HepG2 (cell line): ENCODE measurements around the gene FOLR2. TPM values are rescaled to one million over a fixed set of nuclear protein-coding genes. Genes with fewer than 3 reads are reported as not detected.

Source experiments
- ATAC-seq: fragments of 200-7000 bp; cut with Tn5 transposase; 3 replicates; pipeline ENCODE4 v1.9.1; 2020; ENCODE audit warnings: mild to moderate bottlenecking, moderate library complexity
- BruUV-seq: library from RNA; stranded (reverse); fragments of 400-500 nt; replicated peaks from 2 replicates; lab custom pipeline; 2021; lab: Mats Ljungman, UMichigan
- CTCF ChIA-PET: fragments of 300-600 bp; formaldehyde crosslinking; extraction: SDS; loops from one replicate; lab custom pipeline; 2021; ENCODE audit warnings: low total read pairs, inconsistent platforms, low intra/inter-chr PET ratio; lab: Yijun Ruan, JAX
- POLR2A ChIA-PET: fragments of 350-600 bp; sonication (Branson Sonifier 250); formaldehyde crosslinking; loops from one replicate; lab custom pipeline; 2020; ENCODE audit warnings: antibody characterized with exemption, inconsistent platforms; lab: Yijun Ruan, JAX
- DNase-seq: peaks from one replicate; pipeline ENCODE4 v3.0.0-alpha.2; 2015; ENCODE audit warnings: low spot score
- FAIRE-seq: peaks from 3 replicates; lab custom pipeline; 2011; peaks lifted over from hg19 to GRCh38; lab: Jason Lieb, UNC
- H2AFZ ChIP-seq: one replicate; pipeline ENCODE4 v1.6.1; 2011; ENCODE audit warnings: low read length, inconsistent platforms
- H3K27ac ChIP-seq: fragments of 300-600 bp; 3 replicates; pipeline ENCODE4 v1.8.0; 2011; ENCODE audit warnings: mixed run types, mild to moderate bottlenecking, mixed read lengths, low read length, inconsistent platforms; ENCODE audit not compliant: insufficient read depth; ENCODE audit errors: extremely low read length
- H3K27me3 ChIP-seq, 2 experiments: fragments of 200-600 bp in 1 of 2; 2 replicates in 1 of 2; 3 replicates in 1 of 2; pipeline versions ENCODE4 v1.6.0 to v1.8.0; 2011; ENCODE audit warnings: low read length in 2 of 2, mild to moderate bottlenecking in 2 of 2, moderate library complexity in 2 of 2, inconsistent platforms in 1 of 2; ENCODE audit not compliant: insufficient read depth in 2 of 2, control insufficient read depth in 1 of 2
- H3K36me3 ChIP-seq, 2 experiments: fragments of 200-600 bp in 1 of 2; replicated peaks in 1 of 2; 2 replicates in 1 of 2; 3 replicates in 1 of 2; pipeline versions ENCODE4 v1.5.1 to v1.8.0; 2011; ENCODE audit warnings: low read length in 2 of 2, inconsistent platforms in 1 of 2; ENCODE audit not compliant: insufficient read depth in 2 of 2, control insufficient read depth in 1 of 2
- H3K4me1 ChIP-seq: 2 replicates; pipeline ENCODE4 v1.5.1; 2012; ENCODE audit warnings: low read length, inconsistent platforms; ENCODE audit not compliant: insufficient read depth
- H3K4me2 ChIP-seq: 2 replicates; pipeline ENCODE4 v1.6.0; 2011; ENCODE audit warnings: low read depth, low read length, inconsistent platforms
- H3K4me3 ChIP-seq, 3 experiments: fragments of 200-600 bp in 1 of 3; sonication (generic), shearing (Covaris generic) in 1 of 3; replicated peaks in 1 of 3; 2 replicates each; pipeline ENCODE4 v1.5.1; 2011 to 2016; ENCODE audit warnings: low read length in 3 of 3, inconsistent platforms in 2 of 3, low read depth in 2 of 3, mild to moderate bottlenecking in 2 of 3, control low read depth in 1 of 3, mixed read lengths in 1 of 3; ENCODE audit not compliant: insufficient read depth in 1 of 3
- H3K79me2 ChIP-seq: one replicate; pipeline ENCODE4 v1.6.1; 2011; ENCODE audit warnings: low read length, inconsistent platforms; ENCODE audit not compliant: insufficient read depth
- H3K9ac ChIP-seq: 2 replicates; pipeline ENCODE4 v1.6.0; 2011; ENCODE audit warnings: mild to moderate bottlenecking, low read depth, low read length, inconsistent platforms; ENCODE audit not compliant: insufficient read depth
- H3K9me3 ChIP-seq: 2 replicates; pipeline ENCODE4 v1.5.1; 2012; ENCODE audit warnings: mild to moderate bottlenecking, low read length
- H4K20me1 ChIP-seq: 2 replicates; pipeline ENCODE4 v1.6.0; 2011; ENCODE audit warnings: inconsistent platforms, mild to moderate bottlenecking, low read length, moderate library complexity; ENCODE audit not compliant: insufficient read depth
- CCAR2 ChIP-seq: fragments of 200-400 bp; formaldehyde crosslinking; optimal IDR thresholded peaks from 2 replicates; pipeline ENCODE3; 2018; ENCODE audit warnings: low read depth, mild to moderate bottlenecking, low read length, moderate library complexity
- CENPBD1 ChIP-seq: sonication (generic); formaldehyde crosslinking; IDR thresholded peaks from 2 replicates; pipeline ENCODE4 v1.8.0; 2022; ENCODE audit warnings: missing genetic modification reagents, low read depth, mild to moderate bottlenecking, borderline replicate concordance
- GFI1 ChIP-seq: sonication (generic); formaldehyde crosslinking; IDR thresholded peaks from 2 replicates; pipeline ENCODE4 v1.5.0; 2020; ENCODE audit warnings: missing genetic modification reagents, mild to moderate bottlenecking, borderline replicate concordance
- IRF9 ChIP-seq: sonication (generic); formaldehyde crosslinking; IDR thresholded peaks from 2 replicates; pipeline ENCODE4 v1.8.0; 2022; ENCODE audit warnings: missing genetic modification reagents, mild to moderate bottlenecking, borderline replicate concordance
- TEAD2 ChIP-seq: sonication (generic); formaldehyde crosslinking; IDR thresholded peaks from 2 replicates; pipeline ENCODE4 v1.9.0; 2021; ENCODE audit warnings: missing genetic modification reagents
- U2AF1 ChIP-seq: fragments of 200-400 bp; formaldehyde crosslinking; optimal IDR thresholded peaks from 2 replicates; pipeline ENCODE3; 2017; ENCODE audit warnings: mild to moderate bottlenecking, low read depth, low read length
- YEATS2 ChIP-seq: sonication (generic); formaldehyde crosslinking; IDR thresholded peaks from 2 replicates; pipeline ENCODE4 v1.4.0; 2020; ENCODE audit warnings: missing genetic modification reagents, borderline replicate concordance
- ZNF354B ChIP-seq: sonication (generic); formaldehyde crosslinking; IDR thresholded peaks from 2 replicates; pipeline ENCODE4 v1.8.0; 2022; ENCODE audit warnings: mild to moderate bottlenecking, missing genetic modification reagents
- ZNF460 ChIP-seq: sonication (generic); formaldehyde crosslinking; IDR thresholded peaks from 2 replicates; pipeline ENCODE4 v1.5.1; 2020; ENCODE audit warnings: missing genetic modification reagents, mild to moderate bottlenecking, borderline replicate concordance
- ZNF503 ChIP-seq: sonication (generic); formaldehyde crosslinking; IDR thresholded peaks from 2 replicates; pipeline ENCODE4 v1.4.0; 2020; ENCODE audit warnings: missing genetic modification reagents
- ZNF558 ChIP-seq: sonication (generic); formaldehyde crosslinking; IDR thresholded peaks from 2 replicates; pipeline ENCODE4 v1.9.0; 2022; ENCODE audit warnings: mild to moderate bottlenecking, missing genetic modification reagents, borderline replicate concordance
- ZSCAN9 ChIP-seq: IDR thresholded peaks from 2 replicates; pipeline ENCODE4 v1.6.1; 2016; ENCODE audit warnings: borderline replicate concordance
- ZUFSP ChIP-seq: sonication (generic); formaldehyde crosslinking; IDR thresholded peaks from 2 replicates; pipeline ENCODE4 v1.9.0; 2021; ENCODE audit warnings: missing genetic modification reagents, mild to moderate bottlenecking, borderline replicate concordance
- WGBS: methylation state at CpG from one replicate; pipeline ENCODE4 v1.1.6; 2017; ENCODE audit warnings: low lambda C conversion rate; 5-methylcytosine and 5-hydroxymethylcytosine counted together
- in situ Hi-C: cut with HindIII; loops from 2 replicates; pipeline ENCODE4 v1.10.0; 2017; ENCODE audit warnings: low pct_unique_long_range_greater_than_20kb; ENCODE audit not compliant: extremely low pct_ligation_motif_present
- intact Hi-C: fragments of 100-400 bp; cut with micrococcal nuclease; formaldehyde crosslinking; loops from one replicate; pipeline ENCODE4 v1.10.0; 2022; ENCODE audit not compliant: unreplicated experiment
- polyA plus RNA-seq, 8 experiments: library from polyadenylated mRNA; depleted of rRNA in 3 of 8; stranded (reverse) in 7 of 8; unstranded in 1 of 8; fragments of >200 nt; fragmentation: Illumina TruSeq in 4 of 8; extraction: Trizol in 4 of 8; gene quantifications; 2 replicates each; pipeline versions ENCODE4 v1.2.1 to v1.2.3, GENCODE V29; 2011 to 2016; ENCODE audit warnings: low read depth in 4 of 8, missing spikeins in 1 of 8, mixed read lengths in 1 of 8; ENCODE audit not compliant: insufficient read depth in 1 of 8
- total RNA-seq, 5 experiments: library from RNA; depleted of rRNA; stranded (reverse); fragments of >200 nt; fragmentation: Illumina TruSeq; extraction: Trizol; gene quantifications; 2 replicates each; pipeline ENCODE4 v1.2.3, GENCODE V29; 2016; ENCODE audit warnings: low read depth in 1 of 5

Gene FOLR2
- total and polyA plus RNA-seq, 2 of the 13 experiments (the other 11 are each of a cell fraction or from before 2014, with no cell fraction given): 0.09 TPM; not detected in 1

GRCh38 chr11:72245263-72245816 lies 28.7 kb downstream of the FOLR2 start:
- no peak overlapping the region for H3K4me3 ChIP-seq
- no peak overlapping the region for H3K9ac ChIP-seq
- H2AFZ ChIP-seq: no peak overlapping the region
- TF ChIP-seq ZNF354B (no peak), U2AF1 (no peak), TEAD2 (CRISPR knock-in tag) (no peak), ZUFSP (CRISPR knock-in tag) (no peak), GFI1 (CRISPR knock-in tag) (no peak)
- no peak overlapping the region for H3K27ac ChIP-seq
- H3K36me3 ChIP-seq: no peaks in the 10 kb centered on the region
- no peaks in the 10 kb centered on the region for H3K79me2 ChIP-seq
- H3K4me2 ChIP-seq: no peak overlapping the region
- intact Hi-C loops (no loop called here), in situ Hi-C loops (no loop called here)
- no peaks in the 10 kb centered on the region for H4K20me1 ChIP-seq
- no peak for FAIRE-seq
- ChIA-PET POLR2A (interaction anchor here (1.0 kb wide), 1 partner anchor 21 kb away, joined by 3 read pairs; the partner anchor contains the start of gene INPPL1), CTCF (no interaction called here)
- ATAC-seq: no peak
- peaks cover 13 to 78% of the 10 kb centered on the region in 2 experiments for H3K27me3 ChIP-seq
- 10% methylated on average over 15 of the region's 19 CpGs for WGBS
- no peak for DNase-seq
- BruUV-seq: no TSS peak
- H3K9me3 ChIP-seq: no peaks in the 10 kb centered on the region
- peaks cover 6% of the 10 kb centered on the region for H3K4me1 ChIP-seq

- BruUV-seq: no TSS peak
- POLR2A ChIA-PET: no interaction called here
- TF ChIP-seq ZNF558 (CRISPR knock-in tag): no peak
- TF ChIP-seq CENPBD1 (CRISPR knock-in tag): no peak
- no peak for TF ChIP-seq YEATS2 (CRISPR knock-in tag)
- no peak for TF ChIP-seq IRF9 (CRISPR knock-in tag)
- TF ChIP-seq ZNF503: no peak
- TF ChIP-seq ZSCAN9 (CRISPR knock-in tag): no peak
- TF ChIP-seq CCAR2: no peak
- no peak for TF ChIP-seq ZNF460
These were observed 31.0 kb downstream of the FOLR2 start for GRCh38 chr11:72247584-72247983.

More at GRCh38 chr11:72247584-72247983, 31.0 kb downstream of the FOLR2 start:
- no peaks in the 10 kb centered on the region for H3K9me3 ChIP-seq
- no peak overlapping the region for H3K4me3 ChIP-seq
- peaks cover 12 to 75% of the 10 kb centered on the region in 2 experiments for H3K27me3 ChIP-seq
- no peak for DNase-seq
- no peak overlapping the region for H3K9ac ChIP-seq
- H3K27ac ChIP-seq: no peak overlapping the region
- no peaks in the 10 kb centered on the region for H3K79me2 ChIP-seq
- H3K4me1 ChIP-seq: no peaks in the 10 kb centered on the region
- intact Hi-C loops (no loop called here), in situ Hi-C loops (no loop called here)
- H2AFZ ChIP-seq: no peak overlapping the region
- no peak for ATAC-seq
- no peaks in the 10 kb centered on the region for H4K20me1 ChIP-seq
- 0% methylated on average over 2 of the region's 2 CpGs for WGBS
- no peaks in the 10 kb centered on the region for H3K36me3 ChIP-seq
- FAIRE-seq: no peak
- CTCF ChIA-PET: no interaction called here
- H3K4me2 ChIP-seq: no peak overlapping the region
